H1 (cell line): Measurements from ENCODE around the gene USP9Y. TPM values are rescaled to one million over a fixed set of nuclear protein-coding genes. Genes with fewer than 3 reads are reported as not detected.

ENCODE experiments used
- CTCF ChIA-PET: fragments of 300-600 bp; sonication (Branson Sonifier 250); formaldehyde crosslinking; loops from one replicate; lab custom pipeline; 2021; ENCODE audit not compliant: partially characterized antibody; lab: Charles Lee
- POLR2A ChIA-PET: fragments of 300-600 bp; sonication (Branson Sonifier 250); formaldehyde crosslinking; loops from one replicate; lab custom pipeline; 2021; ENCODE audit warnings: inconsistent platforms; ENCODE audit not compliant: partially characterized antibody; lab: Charles Lee
- DNase-seq, 2 experiments: peaks; one replicate each; pipeline versions ENCODE4 v3.0.0 to v3.0.0-alpha.2; 2010 to 2022; ENCODE audit warnings: low spot score in 2 of 2, low read depth in 1 of 2, mixed read lengths in 1 of 2
- FAIRE-seq: peaks from 2 replicates; lab custom pipeline; 2011; peaks lifted over from hg19 to GRCh38; lab: Jason Lieb, UNC
- H2AFZ ChIP-seq: 2 replicates; pipeline ENCODE4 v1.8.1; 2012; ENCODE audit warnings: low read length, inconsistent platforms
- H2AK5ac ChIP-seq: 2 replicates; pipeline ENCODE4 v1.6.1; 2013; ENCODE audit warnings: low read depth, low read length
- H2BK120ac ChIP-seq: replicated peaks from 2 replicates; pipeline ENCODE3; 2013; ENCODE audit warnings: low read depth, low read length, inconsistent platforms
- H2BK12ac ChIP-seq: 2 replicates; pipeline ENCODE4 v1.6.1; 2013; ENCODE audit warnings: low read depth, low read length
- H2BK15ac ChIP-seq: 2 replicates; pipeline ENCODE4 v1.6.1; 2013; ENCODE audit warnings: low read length
- H2BK20ac ChIP-seq: 2 replicates; pipeline ENCODE4 v1.6.1; 2013; ENCODE audit warnings: low read length
- H2BK5ac ChIP-seq: 2 replicates; pipeline ENCODE4 v1.6.1; 2013; ENCODE audit warnings: low read depth, low read length
- H3K14ac ChIP-seq: 2 replicates; pipeline ENCODE4 v1.6.1; 2013; ENCODE audit warnings: inconsistent platforms; ENCODE audit not compliant: insufficient read length
- H3K18ac ChIP-seq: 2 replicates; pipeline ENCODE4 v1.6.1; 2013; ENCODE audit warnings: low read length; ENCODE audit errors: extremely low read depth
- H3K23ac ChIP-seq: 2 replicates; pipeline ENCODE4 v1.6.1; 2013; ENCODE audit warnings: inconsistent platforms; ENCODE audit not compliant: insufficient read length
- H3K23me2 ChIP-seq: 2 replicates; pipeline ENCODE4 v1.6.1; 2013; ENCODE audit warnings: low read depth, low read length
- H3K27ac ChIP-seq: 2 replicates; pipeline ENCODE4 v1.6.1; 2011; ENCODE audit warnings: low read depth, low read length, inconsistent platforms
- H3K27me3 ChIP-seq, 4 experiments: replicated peaks in 1 of 4; 1 replicate in 1 of 4; 2 replicates in 3 of 4; pipeline versions ENCODE4 v1.6.1 to v1.8.1; 2011 to 2013; ENCODE audit warnings: low read length in 3 of 4, mild to moderate bottlenecking in 3 of 4, inconsistent platforms in 2 of 4, mixed read lengths in 2 of 4, moderate library complexity in 1 of 4; ENCODE audit not compliant: control insufficient read depth in 3 of 4, insufficient read depth in 3 of 4; ENCODE audit errors: extremely low read depth in 1 of 4
- H3K36me3 ChIP-seq, 4 experiments: 2 replicates each; pipeline versions ENCODE4 v1.6.1 to v1.8.1; 2011 to 2013; ENCODE audit warnings: mild to moderate bottlenecking in 4 of 4, low read length in 3 of 4, moderate library complexity in 2 of 4, control low read depth in 1 of 4, inconsistent platforms in 1 of 4; ENCODE audit not compliant: insufficient read depth in 4 of 4, control insufficient read depth in 2 of 4
- H3K4ac ChIP-seq: replicated peaks from 2 replicates; pipeline ENCODE3; 2013; ENCODE audit warnings: low read length, low read depth, mixed read lengths, inconsistent platforms; ENCODE audit not compliant: insufficient read length
- H3K4me1 ChIP-seq, 4 experiments: replicated peaks in 1 of 4; 1 replicate in 1 of 4; 2 replicates in 3 of 4; pipeline versions ENCODE4 v1.6.1 to v1.8.1; 2011 to 2013; ENCODE audit warnings: low read length in 3 of 4, inconsistent platforms in 2 of 4, mixed read lengths in 1 of 4; ENCODE audit not compliant: insufficient read depth in 4 of 4, control insufficient read depth in 3 of 4
- H3K4me2 ChIP-seq, 2 experiments: 2 replicates each; pipeline versions ENCODE4 v1.6.1 to v1.8.1; 2011 to 2013; ENCODE audit warnings: low read depth in 2 of 2, low read length in 2 of 2, control low read depth in 1 of 2, inconsistent platforms in 1 of 2, mild to moderate bottlenecking in 1 of 2; ENCODE audit not compliant: insufficient read depth in 1 of 2
- H3K4me3 ChIP-seq, 4 experiments: fragments of 200-600, 300-600 bp in 1 of 4; sonication (generic), shearing (Covaris generic), sonication (Bioruptor Twin) in 1 of 4; 2 replicates each; pipeline versions ENCODE4 v1.5.1 to v1.8.1; 2011 to 2016; ENCODE audit warnings: low read length in 4 of 4, low read depth in 3 of 4, control low read depth in 2 of 4, inconsistent platforms in 2 of 4, mild to moderate bottlenecking in 2 of 4, mixed read lengths in 1 of 4, moderate library complexity in 1 of 4; ENCODE audit not compliant: insufficient read depth in 2 of 4; ENCODE audit errors: extremely low read depth in 1 of 4
- H3K56ac ChIP-seq: replicated peaks from 2 replicates; pipeline ENCODE3; 2013; ENCODE audit warnings: low read depth, mild to moderate bottlenecking, mixed read lengths, low read length, inconsistent platforms; ENCODE audit not compliant: insufficient read length
- H3K79me1 ChIP-seq: 2 replicates; pipeline ENCODE4 v1.6.1; 2013; ENCODE audit warnings: low read depth, low read length, control low read depth
- H3K79me2 ChIP-seq, 2 experiments: 2 replicates each; pipeline versions ENCODE4 v1.6.1 to v1.8.1; 2012 to 2013; ENCODE audit warnings: low read length in 2 of 2, mild to moderate bottlenecking in 2 of 2, inconsistent platforms in 1 of 2; ENCODE audit not compliant: insufficient read depth in 2 of 2, control insufficient read depth in 1 of 2
- H3K9ac ChIP-seq, 4 experiments: replicated peaks in 1 of 4; 1 replicate in 1 of 4; 2 replicates in 3 of 4; pipeline versions ENCODE4 v1.6.1 to v1.8.1; 2011 to 2013; ENCODE audit warnings: low read depth in 3 of 4, low read length in 3 of 4, control low read depth in 2 of 4, mild to moderate bottlenecking in 2 of 4, moderate library complexity in 2 of 4, inconsistent platforms in 1 of 4; ENCODE audit errors: extremely low read depth in 1 of 4
- H3K9me3 ChIP-seq, 2 experiments: 2 replicates each; pipeline versions ENCODE4 v1.6.1 to v1.8.1; 2012 to 2013; ENCODE audit warnings: mild to moderate bottlenecking in 2 of 2, moderate library complexity in 2 of 2, control low read depth in 1 of 2, inconsistent platforms in 1 of 2, low read depth in 1 of 2, low read length in 1 of 2, mixed read lengths in 1 of 2; ENCODE audit not compliant: insufficient read depth in 2 of 2
- H4K20me1 ChIP-seq, 2 experiments: replicated peaks in 1 of 2; 2 replicates each; pipeline versions ENCODE3 to v1.8.1; 2011 to 2013; ENCODE audit warnings: inconsistent platforms in 2 of 2, low read length in 2 of 2, mild to moderate bottlenecking in 1 of 2; ENCODE audit not compliant: insufficient read depth in 2 of 2, control insufficient read depth in 1 of 2
- H4K5ac ChIP-seq: 2 replicates; pipeline ENCODE4 v1.6.1; 2013; ENCODE audit warnings: low read length, low read depth, mixed read lengths, inconsistent platforms; ENCODE audit not compliant: insufficient read length
- H4K8ac ChIP-seq: 2 replicates; pipeline ENCODE4 v1.8.0; 2013; ENCODE audit warnings: mild to moderate bottlenecking, moderate library complexity, low read length, inconsistent platforms; ENCODE audit not compliant: insufficient read depth; ENCODE audit errors: extremely low read depth
- H4K91ac ChIP-seq: replicated peaks from 2 replicates; pipeline ENCODE3; 2013; ENCODE audit warnings: low read length, mixed read lengths, inconsistent platforms; ENCODE audit not compliant: insufficient read length
- BCL11A ChIP-seq, 2 experiments: IDR thresholded peaks; one replicate each; pipeline ENCODE4 v1.6.1; 2011; ENCODE audit warnings: low read depth in 2 of 2, low read length in 2 of 2, mild to moderate bottlenecking in 2 of 2
- CBX5 ChIP-seq: fragments of 300-800, 300-1000 bp; sonication (generic); IDR thresholded peaks from 2 replicates; pipeline ENCODE4 v1.7.1; 2016; ENCODE audit warnings: antibody characterized with exemption, low read length, low read depth
- CBX8 ChIP-seq: fragments of 300-800, 300-1000 bp; sonication (generic); IDR thresholded peaks from 2 replicates; pipeline ENCODE4 v1.7.1; 2016; ENCODE audit warnings: low read depth, low read length, borderline replicate concordance
- CHD1 ChIP-seq: IDR thresholded peaks from 2 replicates; pipeline ENCODE4 v1.6.1; 2012; ENCODE audit warnings: low read depth, low read length, improper control_type of control experiment
- JUN ChIP-seq: IDR thresholded peaks from 2 replicates; pipeline ENCODE4 v1.6.1; 2011; ENCODE audit warnings: low read depth, mild to moderate bottlenecking, improper control_type of control experiment, low read length
- POU5F1 ChIP-seq: IDR thresholded peaks from 2 replicates; pipeline ENCODE4 v1.6.1; 2011; ENCODE audit warnings: low read depth, mild to moderate bottlenecking, low read length, moderate library complexity
- SIN3A ChIP-seq, 2 experiments: IDR thresholded peaks in 1 of 2; conservative IDR thresholded peaks in 1 of 2; 2 replicates each; pipeline ENCODE4 v1.6.1; 2011 to 2012; ENCODE audit warnings: low read length in 2 of 2, improper control_type of control experiment in 1 of 2, low read depth in 1 of 2, mild to moderate bottlenecking in 1 of 2
- SUZ12 ChIP-seq: fragments of 200-600 bp; sonication (generic); IDR thresholded peaks from 2 replicates; pipeline ENCODE4 v1.6.1; 2012; ENCODE audit warnings: mild to moderate bottlenecking, inconsistent platforms, low read length, moderate library complexity, mixed read lengths
- TCF12 ChIP-seq: IDR thresholded peaks from 2 replicates; pipeline ENCODE4 v1.6.1; 2011; ENCODE audit warnings: low read depth, mild to moderate bottlenecking, low read length
- TEAD4 ChIP-seq: IDR thresholded peaks from 2 replicates; pipeline ENCODE4 v1.6.1; 2012; ENCODE audit warnings: low read depth, low read length, inconsistent platforms, mixed read lengths
- WGBS, 2 experiments: shearing (Covaris generic) in 1 of 2; methylation state at CpG; one replicate each; pipeline versions ENCODE4 v1.1.6 to v1.1.7; 2013 to 2015; ENCODE audit warnings: low lambda C conversion rate in 2 of 2, mixed read lengths in 2 of 2, inconsistent platforms in 1 of 2, low coverage in 1 of 2, missing lambda C conversion rate in 1 of 2; ENCODE audit not compliant: insufficient replicate concordance in 2 of 2, insufficient coverage in 1 of 2, insufficient read length in 1 of 2; ENCODE audit errors: extremely low coverage in 1 of 2, missing lambda C conversion rate in 1 of 2; 5-methylcytosine and 5-hydroxymethylcytosine counted together
- polyA plus RNA-seq, 7 experiments: library from polyadenylated mRNA; depleted of rRNA in 3 of 7; stranded (reverse) in 5 of 7; unstranded in 2 of 7; fragments of >200 nt in 5 of 7; fragments of 200-250 nt in 2 of 7; gene quantifications; 1 replicate in 5 of 7; 2 replicates in 1 of 7; 4 replicates in 1 of 7; pipeline versions ENCODE4 v1.2.1 to v1.2.3, GENCODE V29; 2011 to 2013; ENCODE audit warnings: missing spikeins in 2 of 7, mixed read lengths in 2 of 7
- total RNA-seq: library from RNA; stranded (reverse); fragmentation: NEBNext Ultra II Directional; extraction: Animal tissue kit (Norgen Biotek cat#: 25700); gene quantifications from 2 replicates; pipeline ENCODE4 v1.2.1, GENCODE V29; 2021
- TF ChIP-seq, protein P1 (sequence below): IDR thresholded peaks from 2 replicates; pipeline ENCODE4 v1.6.1; 2012; ENCODE audit warnings: inconsistent platforms
- TF ChIP-seq, protein P2 (sequence below), 3 experiments: IDR thresholded peaks; 1 replicate in 2 of 3; 2 replicates in 1 of 3; pipeline versions ENCODE4 v1.5.1 to v1.6.1; 2011; ENCODE audit warnings: low read length in 3 of 3, mild to moderate bottlenecking in 3 of 3, inconsistent platforms in 2 of 3, low read depth in 1 of 3, moderate library complexity in 1 of 3; ENCODE audit not compliant: insufficient read depth in 1 of 3; ENCODE audit errors: control extremely low read depth in 1 of 3

Gene USP9Y
- total and polyA plus RNA-seq, 2 of the 8 experiments (the other 6 are each of a cell fraction or from before 2014, with no cell fraction given): 28.3 to 34.1 TPM

DNA sequence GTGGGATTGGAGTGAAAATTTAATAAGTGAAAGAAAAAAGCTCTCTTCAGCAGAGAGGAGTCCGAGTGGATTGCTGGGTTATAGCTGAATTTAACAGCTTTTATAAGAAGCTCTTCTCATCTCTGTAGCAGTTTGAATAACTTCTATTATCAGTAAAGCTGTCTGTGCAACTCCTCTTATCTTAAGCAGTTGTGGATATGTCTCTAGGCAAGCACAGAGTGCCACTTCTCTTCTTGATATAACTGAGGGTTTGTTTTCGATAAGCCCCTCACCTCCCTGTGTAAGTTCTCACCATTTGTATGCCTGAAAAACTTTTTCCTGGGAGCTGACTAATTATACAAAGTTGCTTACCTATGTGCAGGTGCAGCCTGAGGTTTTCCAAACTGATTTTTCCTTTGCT, 43.1 kb downstream of the USP9Y start:
- Histone ChIP-seq H4K20me1 (no peaks in the 10 kb centered on the region), H3K27me3 (no peaks in the 10 kb centered on the region), H2BK5ac (no peak overlapping the region), H3K79me2 (no peaks in the 10 kb centered on the region), H3K9me3 (no peaks in the 10 kb centered on the region), H3K9ac (no peak overlapping the region), H2BK20ac (no peak overlapping the region), H2AK5ac (no peak overlapping the region), H3K18ac (no peak overlapping the region), H3K4me2 (no peak overlapping the region), H3K14ac (no peak overlapping the region), H4K91ac (no peak overlapping the region), H3K36me3 (peaks cover 0 to 29% (median 3%) of the 10 kb centered on the region in 4 experiments; a peak in 3 of 8 replicates), H3K4me1 (no peaks in the 10 kb centered on the region), H2BK120ac (no peak overlapping the region), H3K79me1 (no peaks in the 10 kb centered on the region), H4K5ac (no peak overlapping the region), H2BK12ac (no peak overlapping the region), H3K56ac (no peak overlapping the region), H3K4ac (no peak overlapping the region), H3K27ac (no peak overlapping the region), H3K4me3 (no peak overlapping the region), H4K8ac (no peak overlapping the region), H3K23me2 (no peaks in the 10 kb centered on the region), H2BK15ac (no peak overlapping the region), H2AFZ (no peak overlapping the region), H3K23ac (no peak overlapping the region)
- TF ChIP-seq CHD1: no peak
- no peak for TF ChIP-seq POU5F1
- TF ChIP-seq SUZ12: no peak
- TF ChIP-seq JUN: no peak
- TF ChIP-seq, protein P1, sequence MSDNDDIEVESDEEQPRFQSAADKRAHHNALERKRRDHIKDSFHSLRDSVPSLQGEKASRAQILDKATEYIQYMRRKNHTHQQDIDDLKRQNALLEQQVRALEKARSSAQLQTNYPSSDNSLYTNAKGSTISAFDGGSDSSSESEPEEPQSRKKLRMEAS: no peak
- TF ChIP-seq, protein P2, sequence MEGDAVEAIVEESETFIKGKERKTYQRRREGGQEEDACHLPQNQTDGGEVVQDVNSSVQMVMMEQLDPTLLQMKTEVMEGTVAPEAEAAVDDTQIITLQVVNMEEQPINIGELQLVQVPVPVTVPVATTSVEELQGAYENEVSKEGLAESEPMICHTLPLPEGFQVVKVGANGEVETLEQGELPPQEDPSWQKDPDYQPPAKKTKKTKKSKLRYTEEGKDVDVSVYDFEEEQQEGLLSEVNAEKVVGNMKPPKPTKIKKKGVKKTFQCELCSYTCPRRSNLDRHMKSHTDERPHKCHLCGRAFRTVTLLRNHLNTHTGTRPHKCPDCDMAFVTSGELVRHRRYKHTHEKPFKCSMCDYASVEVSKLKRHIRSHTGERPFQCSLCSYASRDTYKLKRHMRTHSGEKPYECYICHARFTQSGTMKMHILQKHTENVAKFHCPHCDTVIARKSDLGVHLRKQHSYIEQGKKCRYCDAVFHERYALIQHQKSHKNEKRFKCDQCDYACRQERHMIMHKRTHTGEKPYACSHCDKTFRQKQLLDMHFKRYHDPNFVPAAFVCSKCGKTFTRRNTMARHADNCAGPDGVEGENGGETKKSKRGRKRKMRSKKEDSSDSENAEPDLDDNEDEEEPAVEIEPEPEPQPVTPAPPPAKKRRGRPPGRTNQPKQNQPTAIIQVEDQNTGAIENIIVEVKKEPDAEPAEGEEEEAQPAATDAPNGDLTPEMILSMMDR (IDR thresholded peaks at IDR 0.05; ENCODE audit: control extremely low read depth in 1 of 3, insufficient read depth in 1 of 3, low read depth in 1 of 3, low read length in 3 of 3): no peak
- no peak for TF ChIP-seq CBX8
- no peak for TF ChIP-seq SIN3A (conservative IDR thresholded peaks at IDR 0.05 in 1 of 2, IDR thresholded peaks at IDR 0.05 in 1 of 2; ENCODE audit: low read depth in 1 of 2, low read length in 2 of 2)
- TF ChIP-seq CBX5: no peak
- TF ChIP-seq TEAD4: no peak
- TF ChIP-seq TCF12: no peak
- no peak for TF ChIP-seq BCL11A (IDR thresholded peaks at IDR 0.05; ENCODE audit: low read depth in 2 of 2, low read length in 2 of 2)
- FAIRE-seq (no peak), DNase-seq (no peak)
- WGBS, 2 experiments: 76% methylated on average over 2 of the region's 2 CpGs; no CpG with 5 or more reads in 1 of the 2 experiments
- ChIA-PET CTCF (no interaction called here), POLR2A (no interaction called here)
